NCI-H2107 treated with DMSO at 0.1 percent for 48 hours (cell line): ENCODE measurements around the gene DSE.

Experiments
- DNase-seq: peaks from one replicate; lab custom pipeline; 2025; ENCODE audit not compliant: unreplicated experiment; lab: John Stamatoyannopoulos, UW

The DSE gene

GRCh38 chr6:116359835-116360234, 10.9 kb upstream of the DSE start:
- no peak for DNase-seq

DNA sequence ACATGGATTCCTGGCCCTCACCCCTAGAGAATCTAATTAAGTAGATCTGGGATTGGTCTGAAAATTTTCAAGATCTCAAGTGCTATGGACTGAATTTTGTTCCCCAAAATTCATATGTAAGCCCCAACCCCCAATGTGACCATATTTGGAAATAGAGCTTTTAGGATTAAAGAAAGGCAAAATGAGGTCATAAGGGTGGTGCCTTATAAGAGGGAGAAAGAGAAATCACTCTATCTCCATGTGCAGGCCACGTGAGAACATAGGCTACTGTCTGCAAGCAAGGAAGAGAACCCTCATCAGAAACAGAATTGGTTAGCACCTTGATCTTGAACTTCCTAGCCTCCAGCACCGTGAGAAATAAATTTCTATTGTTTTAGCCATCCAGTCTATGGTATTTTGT, 8.5 kb upstream of the DSE start:
- no peak for DNase-seq

GRCh38 chr6:116363759-116364158, 7.0 kb upstream of the DSE start:
- DNase-seq: no peak

- DNase-seq: no peak
These were observed 6.4 kb upstream of the DSE start for GRCh38 chr6:116364321-116364720.

- DNase-seq: no peak
These were observed 5.0 kb upstream of the DSE start for GRCh38 chr6:116365743-116366142.

- DNase-seq: no peak
These were observed 3.9 kb upstream of the DSE start for GRCh38 chr6:116366740-116367275.

- DNase-seq: no peak
These were observed 1.2 kb upstream of the DSE start for GRCh38 chr6:116369540-116369939.

- no peak for DNase-seq
These were observed 585 bp upstream of the DSE start for GRCh38 chr6:116369964-116370759.

DNA sequence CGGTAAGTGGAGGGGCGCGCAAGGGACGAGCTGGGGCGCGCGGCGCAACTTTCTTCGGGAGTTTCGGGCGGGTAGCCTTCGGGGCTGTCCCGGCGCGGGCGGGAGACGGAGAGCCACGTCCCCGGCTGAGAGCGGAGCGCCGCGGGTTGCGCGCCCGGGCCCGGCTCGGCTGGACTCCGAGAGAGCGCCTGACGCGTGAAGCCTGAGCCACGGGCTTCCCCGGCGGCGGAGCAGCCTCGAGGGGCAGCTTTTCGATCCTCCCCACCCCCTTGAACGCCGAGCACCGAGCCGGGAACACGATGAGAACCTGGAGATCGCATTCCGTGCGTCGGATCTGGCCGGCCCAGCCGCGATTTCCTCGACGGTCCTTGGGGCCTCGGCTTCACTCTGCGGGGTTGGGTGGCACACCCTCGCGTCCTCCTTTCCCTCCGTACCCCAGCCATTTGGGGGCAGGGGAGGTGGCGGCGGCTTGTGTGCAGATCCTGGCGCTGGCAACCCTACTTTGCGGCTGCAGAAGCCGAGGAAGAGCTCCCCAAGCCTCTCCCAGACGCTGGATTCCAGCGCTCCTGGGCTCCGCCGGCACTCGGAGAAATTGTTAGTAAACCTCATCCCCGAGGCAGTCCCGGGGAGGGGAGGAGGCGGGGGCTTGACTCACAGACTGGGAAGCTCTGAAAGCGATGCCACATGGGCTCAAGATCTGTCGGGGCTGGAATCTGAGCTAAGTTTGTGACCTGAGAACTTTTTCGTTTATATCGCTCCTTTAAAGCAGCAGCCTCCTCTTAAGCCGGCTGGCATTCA, 572 bp downstream of the DSE start:
- DNase-seq: no peak

DNA sequence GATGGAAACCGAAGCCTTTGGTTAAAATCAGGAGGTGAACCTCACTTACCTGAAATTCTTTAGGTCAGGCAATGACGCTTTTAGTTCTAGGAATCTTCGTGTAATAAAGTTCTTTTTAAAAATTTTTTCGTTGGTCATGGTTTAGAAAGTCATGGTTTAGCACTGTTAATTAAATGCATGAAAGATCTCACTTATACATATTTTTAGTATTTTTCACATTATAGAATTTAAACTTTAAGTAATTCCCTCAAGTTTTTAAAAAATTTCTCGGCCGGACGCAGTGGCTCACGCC, 1.1 kb downstream of the DSE start:
- no peak for DNase-seq

DNA sequence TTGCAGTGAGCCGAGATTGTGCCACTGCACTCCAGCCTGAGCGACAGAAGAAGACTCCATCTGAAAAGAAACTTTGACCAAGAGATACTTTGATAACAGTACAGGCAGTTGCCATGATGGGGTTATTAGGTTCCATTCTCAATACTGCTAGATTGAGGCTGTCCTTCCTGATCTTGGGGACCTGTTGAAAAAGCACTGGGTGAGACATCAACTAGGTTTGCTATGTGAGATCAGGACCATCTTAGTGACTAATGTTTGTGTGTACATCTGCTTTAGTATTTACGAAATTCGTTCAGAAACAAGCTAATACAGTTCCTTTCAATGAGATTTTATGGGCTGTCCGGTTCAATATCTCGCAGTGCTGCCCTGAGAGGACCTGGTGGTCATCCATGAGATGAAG, 2.6 kb downstream of the DSE start:
- no peak for DNase-seq

GRCh38 chr6:116373940-116374339, 3.2 kb downstream of the DSE start:
- DNase-seq: no peak

DNA sequence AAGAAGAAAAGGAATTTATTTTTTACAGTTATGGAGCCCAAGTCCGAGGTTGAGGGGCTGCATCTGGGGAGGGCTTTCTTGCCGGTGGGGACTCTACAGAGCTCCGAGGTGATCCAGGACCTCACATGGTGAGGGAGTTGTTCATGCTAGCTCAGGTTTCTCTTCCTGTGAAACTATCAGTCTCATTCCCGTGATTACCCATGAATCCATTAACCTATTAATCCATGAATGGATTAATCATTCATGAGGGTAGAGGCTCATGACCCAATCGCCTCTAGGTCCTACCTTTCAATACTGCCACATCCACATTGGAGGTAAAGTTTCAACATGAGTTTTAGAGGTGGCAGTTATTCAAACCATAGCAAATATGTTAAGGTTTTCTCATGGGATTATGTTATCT, 3.8 kb downstream of the DSE start:
- no peak for DNase-seq

DNA sequence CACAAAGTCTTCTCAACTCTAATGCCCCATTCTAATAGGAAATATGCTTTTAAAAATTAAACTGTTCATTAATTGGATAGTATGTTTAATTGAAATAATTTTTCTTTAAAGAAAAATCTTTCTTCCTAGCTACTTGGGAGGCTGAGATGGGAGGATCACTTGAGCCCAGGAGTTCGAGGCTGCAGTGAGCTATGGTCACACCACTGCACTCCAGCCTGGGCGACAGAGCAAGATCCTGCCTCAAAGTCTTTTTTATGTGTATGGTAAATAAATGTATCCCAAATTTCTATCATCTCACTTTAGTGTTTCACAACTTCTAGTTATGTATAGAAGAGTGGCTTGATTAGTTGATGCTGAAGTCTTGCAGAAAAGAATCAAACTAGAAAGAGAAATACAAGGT, 4.5 kb downstream of the DSE start:
- no peak for DNase-seq

- no peak for DNase-seq
These were observed 5.4 kb downstream of the DSE start for GRCh38 chr6:116376149-116376548.

GRCh38 chr6:116379764-116380163, 9.0 kb downstream of the DSE start:
- no peak for DNase-seq

DNA sequence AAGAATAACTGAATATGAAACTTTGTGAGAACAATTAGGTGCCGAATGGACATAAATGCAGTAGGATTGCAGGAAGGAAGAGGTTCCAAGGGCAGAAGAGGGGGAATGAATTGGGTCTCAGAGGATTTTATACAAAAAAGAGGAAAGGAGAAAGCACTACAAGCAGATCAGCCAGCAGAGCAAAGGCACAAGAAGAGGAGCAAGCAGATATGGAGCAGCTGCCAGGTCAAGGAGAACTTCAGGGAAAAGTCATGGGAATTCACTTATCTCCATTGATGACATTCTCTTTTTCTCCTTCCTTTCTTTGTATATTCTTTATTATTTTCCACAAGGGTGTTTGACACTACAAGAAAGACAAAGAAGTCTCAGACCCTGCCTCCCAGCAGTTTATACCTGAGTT, 9.6 kb downstream of the DSE start:
- no peak for DNase-seq

- DNase-seq: no peak
These were observed 10.3 kb downstream of the DSE start for GRCh38 chr6:116381000-116381399.

- no peak for DNase-seq
These were observed 11.8 kb downstream of the DSE start for GRCh38 chr6:116382587-116382986.

DNA sequence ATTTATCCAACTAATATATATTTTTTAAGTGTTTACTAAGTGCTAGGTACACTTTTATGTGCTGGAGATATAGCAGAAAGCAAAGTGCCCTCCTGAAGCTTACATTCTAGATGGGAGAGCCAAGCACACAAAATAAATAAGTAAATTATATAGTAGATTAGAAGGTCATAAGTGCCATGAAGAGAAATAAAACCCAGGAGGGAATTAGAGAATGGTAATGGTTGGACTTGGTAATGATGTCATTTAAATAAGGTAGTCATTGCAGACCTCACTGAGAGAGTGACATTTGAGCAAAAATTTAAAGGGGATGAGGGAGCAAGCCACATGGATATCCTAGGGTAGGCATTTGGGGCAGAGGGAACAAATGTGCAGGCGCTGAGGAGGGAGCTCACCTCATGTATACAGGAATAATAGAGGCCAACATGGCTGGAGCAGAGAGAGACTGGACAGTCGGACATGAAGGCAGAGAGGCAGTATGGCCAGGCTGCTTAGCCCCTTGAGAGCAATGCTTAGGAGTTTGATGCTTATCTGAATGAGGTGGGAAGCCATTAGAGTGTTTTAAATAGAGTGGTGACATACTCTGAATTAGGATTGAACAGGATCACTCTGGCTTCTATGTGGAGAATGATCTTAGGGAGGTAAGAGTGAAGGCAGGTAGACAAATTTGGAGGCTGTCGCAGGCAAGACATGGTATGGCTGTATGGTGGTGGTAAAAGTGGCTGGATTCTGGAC, 14.1 kb downstream of the DSE start:
- DNase-seq: no peak

- DNase-seq: no peak
These were observed 14.7 kb downstream of the DSE start for GRCh38 chr6:116385459-116385802.

DNA sequence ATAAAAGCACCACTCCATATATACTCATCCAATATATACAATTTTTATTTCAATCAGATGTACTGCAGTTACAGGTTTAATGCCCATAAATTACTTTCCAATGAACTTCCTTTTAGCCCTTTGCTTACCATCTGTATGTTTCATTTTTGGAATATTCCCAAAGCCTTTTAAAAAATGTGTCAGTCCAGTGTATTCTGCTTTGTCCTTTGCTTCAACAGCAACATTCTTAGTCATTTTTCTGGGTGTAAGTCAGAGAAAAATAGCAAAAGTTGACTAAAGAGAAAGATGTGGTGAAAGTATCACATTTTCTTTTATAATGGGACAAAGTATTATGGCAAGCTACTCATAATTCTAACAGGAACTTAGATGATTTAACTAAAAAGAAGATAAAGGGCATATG, 15.2 kb downstream of the DSE start:
- DNase-seq: no peak
